ENCODE results near the gene PCGF3. TPM values are rescaled to one million over a fixed set of nuclear protein-coding genes. Genes with fewer than 3 reads are reported as not detected.

Gene PCGF3
- polyA plus RNA-seq, 3 donors from 2014 or later = 6.5 to 7.5 (median 6.6) TPM

DNA sequence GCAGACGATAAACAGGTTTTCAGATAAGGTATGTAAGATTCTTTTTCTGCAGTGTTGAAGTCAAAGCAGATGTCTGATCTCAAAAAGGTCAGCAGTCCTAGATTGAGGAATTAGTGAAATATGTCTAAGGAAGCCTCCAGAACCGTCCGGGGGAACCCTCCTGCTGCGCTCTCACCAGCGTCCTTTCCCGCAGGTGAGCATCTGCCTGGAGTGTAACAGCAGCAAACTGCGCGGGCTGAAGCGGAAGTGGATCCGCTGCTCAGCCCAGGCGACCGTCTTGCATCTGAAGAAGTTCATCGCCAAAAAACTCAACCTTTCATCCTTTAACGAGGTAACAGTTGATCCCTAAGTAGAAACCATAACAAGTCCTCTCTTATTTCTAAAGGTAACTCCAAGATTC lies 55.5 kb downstream of the PCGF3 start:
- no peak for DNase-seq
- Mint-ChIP-seq H3K4me3 (no peak overlapping the region), H3K27me3 (ENCODE audit: low read depth in 3 of 3) (peaks cover 0 to 5% (median 3%) of the 10 kb centered on the region in 3 donors), H3K9me3 (no peaks in the 10 kb centered on the region), H3K27ac (peak overlapping the region in 2 of 6 donors; percentile 25 to 70), H3K4me1 (peaks cover 17 to 47% of the 10 kb centered on the region in 2 donors), H3K36me3 (peaks cover 4 to 12% (median 5%) of the 10 kb centered on the region in 3 donors)

DNA sequence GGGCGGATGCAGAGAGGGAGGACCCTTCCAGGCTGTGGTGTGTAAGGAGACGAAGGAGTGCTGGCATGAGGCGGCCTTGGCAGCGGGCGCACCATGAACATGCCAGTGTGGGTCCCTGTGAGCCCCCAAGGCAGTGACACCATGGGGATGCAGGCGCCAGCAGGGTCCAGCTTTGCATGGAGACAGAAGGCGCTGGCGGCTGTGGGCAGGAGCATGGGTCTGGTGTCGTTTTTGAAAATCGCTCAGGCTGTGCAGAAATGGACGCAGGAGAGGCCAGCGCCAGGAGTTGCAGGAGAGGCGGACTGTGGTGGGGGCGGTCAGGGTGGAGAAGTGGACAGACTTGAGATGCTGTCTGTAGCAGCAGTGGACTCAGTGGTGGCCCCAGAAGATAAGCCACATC lies 56.1 kb downstream of the PCGF3 start:
- H3K4me1 Mint-ChIP-seq = peaks cover 18 to 54% of the 10 kb centered on the region in 2 donors
- no peak overlapping the region for H3K4me3 Mint-ChIP-seq
- H3K36me3 Mint-ChIP-seq = peaks cover 7 to 12% (median 7%) of the 10 kb centered on the region in 3 donors
- no peaks in the 10 kb centered on the region for H3K9me3 Mint-ChIP-seq
- no peak for DNase-seq
- H3K27me3 Mint-ChIP-seq (ENCODE audit: low read depth in 3 of 3) = peaks cover 0 to 5% (median 3%) of the 10 kb centered on the region in 3 donors
- H3K27ac Mint-ChIP-seq = peak overlapping the region in 2 of 6 donors; percentile 59 to 70

DNA sequence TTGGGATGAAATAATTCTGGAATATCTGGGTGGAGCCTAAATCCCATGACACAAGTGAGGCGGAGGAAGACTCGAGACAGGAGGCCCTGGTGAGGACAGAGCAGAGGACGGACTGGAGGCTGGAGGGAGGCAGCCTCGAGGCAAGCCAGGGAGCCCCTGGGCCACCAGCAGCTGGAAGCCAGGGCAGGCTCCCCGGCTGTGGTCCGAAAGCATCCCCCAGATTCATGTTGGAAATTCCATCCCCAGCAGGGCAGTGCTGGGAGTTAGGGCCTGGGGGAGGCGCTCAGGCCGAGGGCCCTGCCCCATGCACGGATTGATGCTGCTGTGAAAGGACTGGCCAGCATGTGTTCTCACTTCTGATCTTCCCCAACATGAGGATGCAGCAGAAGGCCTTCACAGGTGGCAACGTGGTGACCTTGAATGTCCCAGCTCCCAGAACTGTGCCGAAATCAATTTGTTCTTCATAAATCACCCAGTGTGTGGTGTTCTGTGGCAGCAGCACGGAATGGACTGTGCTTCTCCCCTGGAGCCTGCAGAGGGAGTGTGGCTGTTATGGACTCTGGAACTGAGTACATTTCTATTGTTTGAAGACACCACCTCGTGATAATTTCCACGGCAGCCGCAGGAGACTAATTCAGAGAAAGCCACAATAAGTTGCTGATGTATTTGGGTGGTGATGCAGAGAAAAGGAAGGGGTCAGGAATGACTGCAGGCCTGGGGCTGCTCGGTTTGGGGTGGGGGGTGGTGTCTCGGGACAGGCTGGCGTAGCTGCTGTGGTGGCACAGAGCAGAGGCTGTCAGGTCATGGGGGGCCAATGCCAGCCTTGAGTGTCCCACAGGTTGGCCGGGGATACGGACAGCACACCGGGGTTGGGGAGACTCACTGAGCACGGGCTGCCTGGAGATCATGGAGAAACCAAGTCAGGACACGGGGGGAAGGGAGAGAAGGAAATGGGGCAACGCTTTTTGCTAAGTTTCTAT lies 56.9 kb downstream of the PCGF3 start:
- no peak for DNase-seq
- Mint-ChIP-seq H3K4me3 (peak overlapping the region in 1 of 5 donors; percentile 54), H3K9me3 (no peaks in the 10 kb centered on the region), H3K36me3 (peaks cover 9 to 12% (median 11%) of the 10 kb centered on the region in 3 donors), H3K4me1 (peaks cover 20 to 62% of the 10 kb centered on the region in 2 donors), H3K27ac (peak overlapping the region in 5 of 6 donors; percentile 21 to 87 (median 43)), H3K27me3 (ENCODE audit: low read depth in 3 of 3) (peaks cover 0 to 5% (median 3%) of the 10 kb centered on the region in 3 donors)

DNA sequence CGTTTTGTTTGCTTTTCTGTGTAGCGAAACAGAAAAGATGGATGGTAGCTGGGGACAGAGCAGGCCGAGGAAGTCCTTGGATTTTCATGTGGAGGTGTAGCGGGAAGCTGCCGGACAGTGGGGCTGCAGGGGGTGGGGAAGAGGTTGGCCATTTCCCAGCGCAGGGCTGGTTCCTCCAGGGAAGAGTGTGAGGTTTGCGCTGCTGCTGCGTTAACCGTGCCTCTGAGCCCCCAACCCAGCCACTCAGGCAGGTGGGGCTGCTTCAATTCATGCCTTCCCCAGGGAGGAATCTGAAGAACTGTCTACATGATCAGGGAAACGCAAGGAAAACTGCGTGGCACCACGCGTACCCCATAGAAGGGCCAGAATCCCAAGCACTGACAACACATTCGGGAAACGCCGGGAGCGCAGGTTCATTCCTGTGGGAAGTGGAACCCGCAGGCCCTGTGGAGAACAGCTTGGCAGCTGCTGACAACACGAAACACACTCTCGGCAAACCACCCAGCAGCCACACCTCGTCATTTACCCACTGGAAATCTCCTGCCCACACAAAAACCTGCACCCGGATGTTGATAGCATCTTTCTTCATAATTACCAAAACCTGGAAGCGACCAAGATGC lies 57.7 kb downstream of the PCGF3 start:
- peaks cover 0 to 5% (median 4%) of the 10 kb centered on the region in 3 donors for H3K27me3 Mint-ChIP-seq (ENCODE audit: low read depth in 3 of 3)
- no peak for DNase-seq
- peak overlapping the region in 1 of 5 donors; percentile 21 for H3K4me3 Mint-ChIP-seq
- peak overlapping the region in 4 of 6 donors; percentile 21 to 87 (median 44) for H3K27ac Mint-ChIP-seq
- H3K36me3 Mint-ChIP-seq = peaks cover 12 to 14% (median 12%) of the 10 kb centered on the region in 3 donors
- H3K9me3 Mint-ChIP-seq = no peaks in the 10 kb centered on the region
- H3K4me1 Mint-ChIP-seq = peaks cover 22 to 69% of the 10 kb centered on the region in 2 donors

DNA sequence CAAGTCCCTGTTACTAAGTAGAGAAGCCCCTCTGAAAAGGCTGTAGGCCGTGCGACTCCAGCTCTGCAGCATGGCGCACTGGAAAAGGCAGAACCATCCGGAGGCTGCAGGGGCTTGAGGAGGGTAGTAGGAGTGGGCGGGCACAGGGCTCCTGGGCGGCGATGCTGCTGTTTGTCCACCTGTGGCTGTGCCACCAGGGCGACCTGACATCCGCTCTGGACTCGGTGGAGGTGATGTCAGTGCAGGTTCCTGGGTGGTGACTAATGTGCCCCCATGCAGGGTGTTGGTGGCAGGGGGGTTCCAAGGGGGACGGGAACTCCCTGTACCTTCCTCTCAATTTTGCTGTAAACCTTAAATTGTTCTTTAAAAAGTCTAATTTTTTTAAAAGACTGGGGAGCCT lies 58.3 kb downstream of the PCGF3 start:
- DNase-seq = no peak
- H3K4me1 Mint-ChIP-seq = peaks cover 25 to 72% of the 10 kb centered on the region in 2 donors
- H3K27ac Mint-ChIP-seq = peak overlapping the region in 3 of 6 donors; percentile 22 to 87 (median 49)
- H3K4me3 Mint-ChIP-seq = peak overlapping the region in 1 of 5 donors; percentile 21
- peaks cover 12 to 14% (median 12%) of the 10 kb centered on the region in 3 donors for H3K36me3 Mint-ChIP-seq
- H3K9me3 Mint-ChIP-seq = no peaks in the 10 kb centered on the region
- H3K27me3 Mint-ChIP-seq (ENCODE audit: low read depth in 3 of 3) = peaks cover 0 to 5% (median 4%) of the 10 kb centered on the region in 3 donors

DNA sequence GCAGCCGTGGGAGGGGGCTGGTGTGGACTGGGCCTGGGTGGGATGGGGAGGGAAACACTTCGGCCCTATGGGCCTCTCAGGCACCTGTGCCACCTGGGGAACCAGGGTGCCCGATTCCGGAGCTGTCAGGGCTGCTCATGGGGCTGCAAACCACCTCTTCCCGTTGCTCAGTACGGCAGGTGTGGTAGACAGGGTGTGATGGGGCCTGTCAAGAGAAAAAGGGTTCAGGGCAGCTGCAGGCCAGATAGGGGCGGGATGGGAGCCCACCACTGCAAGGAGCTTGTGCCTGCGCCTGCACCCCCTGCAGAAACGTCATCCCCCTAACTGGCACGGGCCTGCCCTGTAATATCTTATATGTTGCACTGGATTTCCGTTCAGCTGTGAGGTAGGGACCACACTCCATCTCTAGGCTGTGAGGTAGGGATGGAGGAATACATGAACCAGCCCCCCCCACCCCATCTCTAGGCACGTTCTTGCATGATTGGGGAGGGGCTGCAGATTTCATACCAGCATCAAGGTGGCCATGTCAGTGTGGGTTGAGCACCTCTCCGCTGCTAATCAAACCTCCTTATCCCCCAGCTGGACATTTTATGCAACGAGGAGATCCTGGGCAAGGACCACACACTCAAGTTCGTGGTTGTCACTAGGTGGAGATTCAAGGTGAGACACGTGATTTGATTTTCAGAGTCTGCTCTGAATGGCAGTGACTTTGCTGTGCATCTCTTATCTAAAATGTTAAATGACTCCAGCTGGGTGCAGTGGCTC lies 59.0 kb downstream of the PCGF3 start:
- peaks cover 32 to 79% of the 10 kb centered on the region in 2 donors for H3K4me1 Mint-ChIP-seq
- H3K27me3 Mint-ChIP-seq (ENCODE audit: low read depth in 3 of 3) = peaks cover 0 to 5% (median 4%) of the 10 kb centered on the region in 3 donors
- no peaks in the 10 kb centered on the region for H3K9me3 Mint-ChIP-seq
- DNase-seq = no peak
- H3K36me3 Mint-ChIP-seq = peaks cover 12 to 18% (median 17%) of the 10 kb centered on the region in 3 donors
- peak overlapping the region in 5 of 6 donors; percentile 25 to 87 (median 53) for H3K27ac Mint-ChIP-seq
- peak overlapping the region in 1 of 5 donors; percentile 19 for H3K4me3 Mint-ChIP-seq

DNA sequence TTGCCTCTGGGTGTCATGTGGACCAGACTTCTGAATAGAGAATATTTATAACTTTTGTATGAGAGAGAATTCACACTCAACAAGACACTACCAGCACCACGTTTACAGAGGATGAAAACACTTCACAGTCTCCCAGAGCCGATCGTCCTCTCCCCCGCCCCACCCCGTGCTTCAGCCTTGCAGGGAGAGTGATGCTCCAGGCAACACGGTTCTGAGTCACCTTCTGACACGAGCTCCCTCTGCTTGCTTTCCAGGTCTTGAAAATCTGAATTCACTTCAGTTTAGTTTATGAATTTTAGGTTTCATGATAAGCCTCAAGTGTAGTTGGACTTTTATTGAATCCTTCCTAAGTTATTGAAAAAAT lies 60.5 kb downstream of the PCGF3 start:
- Mint-ChIP-seq H3K27me3 (ENCODE audit: low read depth in 3 of 3) (peaks cover 0 to 8% (median 4%) of the 10 kb centered on the region in 3 donors), H3K27ac (peak overlapping the region in 3 of 6 donors; percentile 33 to 53 (median 43)), H3K4me1 (peaks cover 33 to 77% of the 10 kb centered on the region in 2 donors), H3K4me3 (no peak overlapping the region), H3K9me3 (no peaks in the 10 kb centered on the region), H3K36me3 (peaks cover 11 to 15% (median 12%) of the 10 kb centered on the region in 3 donors)
- no peak for DNase-seq

DNA sequence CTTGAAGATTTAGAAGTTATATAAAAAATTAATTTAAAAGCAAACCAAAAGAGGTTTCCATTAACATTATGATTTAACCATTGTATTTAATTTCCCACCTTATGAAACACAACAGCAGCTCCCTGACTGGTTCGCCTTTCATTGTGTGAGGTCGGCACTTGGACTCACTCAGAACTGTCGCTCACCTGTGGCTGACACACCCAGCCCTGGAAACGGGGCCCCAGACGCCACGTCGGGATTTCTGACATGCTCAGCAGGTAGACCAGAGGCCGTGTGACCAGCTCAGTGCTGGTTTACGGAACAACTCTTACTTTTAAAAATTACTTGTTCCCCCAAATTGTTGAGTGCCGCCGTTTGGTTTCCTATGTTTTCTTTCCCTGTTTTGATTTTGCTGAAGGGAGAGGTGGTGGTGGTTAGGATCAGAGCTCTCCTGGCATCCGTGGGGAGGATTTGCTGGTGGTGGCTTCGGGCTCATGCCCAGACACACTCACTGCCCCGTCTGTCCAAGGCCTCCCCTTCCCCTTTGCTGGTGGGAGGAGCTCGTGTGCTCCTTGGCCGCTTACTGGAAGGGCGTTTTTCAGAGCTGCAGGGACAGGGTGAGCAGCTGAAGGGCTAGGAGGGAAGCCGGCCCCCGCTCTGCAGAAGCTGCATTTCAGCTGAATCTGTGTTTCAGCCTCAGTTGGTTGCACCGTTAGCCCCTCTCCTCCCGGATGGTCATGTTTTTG lies 61.1 kb downstream of the PCGF3 start:
- Mint-ChIP-seq H3K9me3 (no peaks in the 10 kb centered on the region), H3K27me3 (ENCODE audit: low read depth in 3 of 3) (peaks cover 0 to 8% (median 4%) of the 10 kb centered on the region in 3 donors), H3K36me3 (peaks cover 6 to 15% (median 12%) of the 10 kb centered on the region in 3 donors), H3K4me3 (no peak overlapping the region), H3K27ac (peak overlapping the region in 2 of 6 donors; percentile 13 to 79), H3K4me1 (peaks cover 34 to 74% of the 10 kb centered on the region in 2 donors)
- DNase-seq = no peak

DNA sequence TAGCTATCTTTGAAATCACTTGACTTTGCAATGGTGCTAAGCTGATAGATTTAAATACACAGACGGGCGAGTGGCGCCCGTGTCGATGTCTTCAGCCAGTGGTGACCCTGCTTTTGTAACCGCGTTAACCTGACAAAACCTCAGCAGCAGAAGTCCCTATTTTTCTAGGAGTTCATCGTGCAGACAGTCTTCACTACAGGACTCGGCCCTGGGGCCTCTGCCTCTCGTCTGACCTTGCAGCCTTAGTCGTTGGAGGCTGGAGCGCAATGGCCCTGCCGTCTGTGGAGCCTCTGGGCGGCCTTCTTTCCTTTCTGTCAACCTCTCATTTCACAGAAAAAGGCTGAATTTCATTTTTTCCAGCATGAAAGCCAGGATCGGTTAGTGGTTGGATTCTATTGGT lies 62.4 kb downstream of the PCGF3 start:
- H3K4me1 Mint-ChIP-seq = peaks cover 39 to 71% of the 10 kb centered on the region in 2 donors
- H3K9me3 Mint-ChIP-seq = no peaks in the 10 kb centered on the region
- H3K36me3 Mint-ChIP-seq = peaks cover 6 to 15% (median 12%) of the 10 kb centered on the region in 3 donors
- DNase-seq = no peak
- H3K27ac Mint-ChIP-seq = no peak overlapping the region
- no peak overlapping the region for H3K4me3 Mint-ChIP-seq
- H3K27me3 Mint-ChIP-seq (ENCODE audit: low read depth in 3 of 3) = peaks cover 0 to 8% (median 3%) of the 10 kb centered on the region in 3 donors

DNA sequence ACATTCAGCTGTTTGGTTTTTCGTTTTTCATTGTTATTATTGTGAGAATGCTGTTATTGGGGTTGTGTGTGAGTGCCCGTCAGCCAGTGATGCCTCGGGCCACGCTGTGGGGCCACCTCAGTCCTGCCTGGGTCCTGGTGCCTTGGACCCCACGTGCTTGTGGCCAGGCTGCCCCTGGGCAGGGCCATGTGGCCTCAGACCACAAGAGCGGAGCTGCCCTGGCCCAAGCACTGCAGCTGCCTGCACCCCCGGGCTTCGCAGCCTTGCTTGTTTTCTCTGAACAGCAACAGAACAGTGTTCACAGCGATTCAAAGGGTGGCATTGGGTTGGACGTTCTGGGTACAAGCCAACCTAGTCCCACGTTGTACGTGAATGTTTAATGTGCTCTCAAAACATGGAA lies 63.4 kb downstream of the PCGF3 start:
- Mint-ChIP-seq H3K4me1 (peaks cover 45 to 66% of the 10 kb centered on the region in 2 donors), H3K9me3 (no peaks in the 10 kb centered on the region), H3K4me3 (no peak overlapping the region), H3K36me3 (peaks cover 7 to 15% (median 12%) of the 10 kb centered on the region in 3 donors), H3K27ac (no peak overlapping the region), H3K27me3 (ENCODE audit: low read depth in 3 of 3) (peaks cover 0 to 6% (median 3%) of the 10 kb centered on the region in 3 donors)
- no peak for DNase-seq

DNA sequence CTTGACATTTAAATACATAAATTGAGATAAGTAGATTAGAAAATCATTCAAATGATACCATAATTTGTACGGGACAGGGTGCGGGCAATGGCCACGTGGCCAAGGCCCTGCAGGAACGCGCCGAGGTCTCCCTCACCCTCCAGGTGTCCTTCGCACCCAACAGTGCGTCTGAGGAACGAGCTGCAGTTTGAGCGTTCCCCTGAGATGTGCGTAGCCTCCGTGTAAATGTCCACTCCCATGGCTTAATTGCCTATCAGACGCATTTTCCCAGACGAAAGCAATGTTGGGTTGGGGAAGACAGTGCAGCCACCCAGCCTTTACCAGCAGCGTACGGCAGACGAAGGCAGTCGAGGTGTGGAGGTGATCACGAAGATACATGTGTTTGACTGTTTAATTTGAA lies 63.9 kb downstream of the PCGF3 start:
- peak overlapping the region in 3 of 6 donors; percentile 12 to 68 (median 58) for H3K27ac Mint-ChIP-seq
- no peaks in the 10 kb centered on the region for H3K9me3 Mint-ChIP-seq

DNA sequence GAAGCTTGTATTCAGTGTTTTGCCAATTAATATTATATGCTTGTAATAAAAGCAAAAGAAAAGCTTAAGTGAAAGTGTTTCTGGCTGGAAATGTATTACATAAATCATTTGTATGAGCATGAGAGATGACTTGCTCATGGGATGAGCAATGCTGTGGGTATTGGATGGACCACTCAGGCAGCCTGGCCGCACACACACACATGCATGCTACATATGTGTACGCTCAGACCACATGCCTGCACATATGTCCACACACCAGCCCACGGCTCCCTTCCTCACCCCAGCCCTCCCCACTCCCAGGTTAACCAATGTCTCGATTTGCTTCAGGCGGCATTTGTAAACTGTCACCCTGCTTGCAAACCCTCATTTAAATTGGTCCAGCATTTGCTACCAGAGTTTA lies 64.4 kb downstream of the PCGF3 start:
- H3K4me3 Mint-ChIP-seq = no peak overlapping the region
- H3K27ac Mint-ChIP-seq = peak overlapping the region in 2 of 6 donors; percentile 0 to 58
- DNase-seq = no peak
- peaks cover 53 to 70% of the 10 kb centered on the region in 2 donors for H3K4me1 Mint-ChIP-seq
- H3K9me3 Mint-ChIP-seq = no peaks in the 10 kb centered on the region
- H3K27me3 Mint-ChIP-seq (ENCODE audit: low read depth in 3 of 3) = peaks cover 0 to 3% (median 2%) of the 10 kb centered on the region in 3 donors
- H3K36me3 Mint-ChIP-seq = peaks cover 17 to 18% (median 18%) of the 10 kb centered on the region in 3 donors

More for the DNA sequence above, 63.9 kb downstream of the PCGF3 start:
- no peak for DNase-seq
- peaks cover 13 to 16% (median 15%) of the 10 kb centered on the region in 3 donors for H3K36me3 Mint-ChIP-seq
- H3K27me3 Mint-ChIP-seq (ENCODE audit: low read depth in 3 of 3) = peaks cover 0 to 6% (median 3%) of the 10 kb centered on the region in 3 donors
- H3K4me3 Mint-ChIP-seq = no peak overlapping the region
- peaks cover 50 to 70% of the 10 kb centered on the region in 2 donors for H3K4me1 Mint-ChIP-seq
